Chondrocyte (in vitro differentiated cells): ENCODE measurements around the gene MUCL3. TPM values are rescaled to one million over a fixed set of nuclear protein-coding genes. Genes with fewer than 3 reads are reported as not detected.
A peak's percentile ranks its signal among the peaks of the same experiment; 100 is the strongest.

ENCODE experiments used
- DNase-seq: peaks from one replicate; pipeline ENCODE4 v3.0.0; 2021; ENCODE audit warnings: mixed read lengths, low spot score
- H3K27ac Mint-ChIP-seq: one replicate; pipeline ENCODE4 v1.8.0; 2021; ENCODE audit warnings: mild to moderate bottlenecking, moderate library complexity, mixed read lengths; ENCODE audit not compliant: unreplicated experiment
- H3K27me3 Mint-ChIP-seq: 2 replicates; pipeline ENCODE4 v1.8.0; 2021; ENCODE audit warnings: low read depth, mixed read lengths
- H3K36me3 Mint-ChIP-seq: 2 replicates; pipeline ENCODE4 v1.8.0; 2021; ENCODE audit warnings: low read depth, mixed read lengths
- H3K4me1 Mint-ChIP-seq: 2 replicates; pipeline ENCODE4 v1.8.0; 2021; ENCODE audit warnings: low read depth, mild to moderate bottlenecking, mixed read lengths
- H3K4me3 Mint-ChIP-seq: one replicate; pipeline ENCODE4 v1.8.0; 2021; ENCODE audit warnings: mild to moderate bottlenecking, moderate library complexity, mixed read lengths; ENCODE audit not compliant: unreplicated experiment
- H3K9me3 Mint-ChIP-seq: 2 replicates; pipeline ENCODE4 v1.8.0; 2021; ENCODE audit warnings: low read depth, mixed read lengths
- CTCF ChIP-seq: fragments of 200-600 bp; sonication (generic); IDR thresholded peaks from 2 replicates; pipeline ENCODE4 v1.5.0; 2021; ENCODE audit warnings: antibody characterized with exemption, mild to moderate bottlenecking, moderate library complexity
- total RNA-seq: library from RNA; stranded (reverse); gene quantifications from 3 replicates; pipeline ENCODE4 v1.2.1, GENCODE V29; 2021

Gene MUCL3
- total RNA-seq, 1 donor from 2014 or later: 0.07 TPM

GRCh38 chr6:30894381-30894780 is 46.4 kb upstream of the MUCL3 start:
- TF ChIP-seq CTCF: no peak
- no peak for DNase-seq
- Mint-ChIP-seq H3K36me3 (peaks cover 53% of the 10 kb centered on the region), H3K4me3 (no peak overlapping the region), H3K27me3 (no peaks in the 10 kb centered on the region), H3K9me3 (no peaks in the 10 kb centered on the region), H3K4me1 (peaks cover 12% of the 10 kb centered on the region), H3K27ac (no peak overlapping the region)

GRCh38 chr6:30894935-30895334 is 45.8 kb upstream of the MUCL3 start:
- Mint-ChIP-seq H3K36me3 (peaks cover 52% of the 10 kb centered on the region), H3K27me3 (no peaks in the 10 kb centered on the region), H3K4me1 (peaks cover 7% of the 10 kb centered on the region), H3K4me3 (no peak overlapping the region), H3K27ac (no peak overlapping the region), H3K9me3 (no peaks in the 10 kb centered on the region)
- TF ChIP-seq CTCF: no peak
- DNase-seq: no peak

GRCh38 chr6:30895343-30895742 is 45.4 kb upstream of the MUCL3 start:
- H3K27ac Mint-ChIP-seq: peak overlapping the region; percentile 69
- no peaks in the 10 kb centered on the region for H3K9me3 Mint-ChIP-seq
- H3K27me3 Mint-ChIP-seq: no peaks in the 10 kb centered on the region
- no peak overlapping the region for H3K4me3 Mint-ChIP-seq
- no peak for TF ChIP-seq CTCF
- DNase-seq: no peak
- H3K36me3 Mint-ChIP-seq: peaks cover 52% of the 10 kb centered on the region
- peaks cover 3% of the 10 kb centered on the region for H3K4me1 Mint-ChIP-seq

- Mint-ChIP-seq H3K27ac (no peak overlapping the region), H3K36me3 (peaks cover 48% of the 10 kb centered on the region), H3K4me3 (no peak overlapping the region), H3K27me3 (no peaks in the 10 kb centered on the region), H3K9me3 (no peaks in the 10 kb centered on the region), H3K4me1 (no peaks in the 10 kb centered on the region)
- TF ChIP-seq CTCF: no peak
- DNase-seq: no peak
Observed at GRCh38 chr6:30896541-30896940, 44.2 kb upstream of the MUCL3 start.

- H3K27me3 Mint-ChIP-seq: no peaks in the 10 kb centered on the region
- TF ChIP-seq CTCF: no peak
Observed at GRCh38 chr6:30897882-30898281, 42.9 kb upstream of the MUCL3 start.

More at GRCh38 chr6:30897882-30898281, 42.9 kb upstream of the MUCL3 start:
- H3K4me3 Mint-ChIP-seq: no peak overlapping the region
- H3K9me3 Mint-ChIP-seq: no peaks in the 10 kb centered on the region
- H3K36me3 Mint-ChIP-seq: peaks cover 41% of the 10 kb centered on the region
- no peak overlapping the region for H3K27ac Mint-ChIP-seq
- no peak for DNase-seq
- H3K4me1 Mint-ChIP-seq: no peaks in the 10 kb centered on the region
